Urothelium cell line (cell line): Measurements from ENCODE around the gene GIPC1.
"Not testable (repeated sequence)": the region's sequence is repeated elsewhere in the genome, so short reads cannot be mapped to it uniquely, and the experiment has no call there.

Experiments
- DNase-seq: peaks from one replicate; pipeline ENCODE4 v3.0.0; 2011; ENCODE audit warnings: low spot score, mixed read lengths
- FAIRE-seq: peaks from 2 replicates; lab custom pipeline; 2011; peaks lifted over from hg19 to GRCh38; lab: Jason Lieb, UNC

GIPC1 gene

GRCh38 chr19:14496029-14496833 lies at the start of gene GIPC1:
TSS of gene GIPC1 (minus strand) at chr19:14496127. CDS start at chr19:14482976, 13,151 bp downstream.
- peak; percentile 97 for DNase-seq
- FAIRE-seq: no peak

DNA sequence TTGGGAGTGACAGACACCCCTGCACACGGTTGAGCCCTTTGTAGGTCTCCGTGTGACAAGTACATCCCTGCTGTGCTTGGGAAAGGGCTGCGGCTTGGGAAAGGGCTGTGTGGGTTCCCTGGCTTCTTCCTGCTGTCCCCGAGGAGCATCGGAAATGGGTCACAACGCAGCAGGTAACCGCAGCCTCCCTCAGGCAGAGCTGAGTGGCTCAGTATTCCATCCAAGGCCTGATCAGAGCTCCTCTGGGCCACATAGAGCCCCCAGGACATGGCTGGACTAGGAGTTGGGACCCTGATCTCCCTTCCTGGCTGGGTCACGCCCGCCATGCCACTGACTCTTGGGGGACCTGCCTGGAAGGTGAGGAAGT lies 49.8 kb upstream of the GIPC1 start:
- FAIRE-seq (no peak), DNase-seq (no peak)

- DNase-seq: no peak
- FAIRE-seq: no peak
Measured at GRCh38 chr19:14544977-14545715, 49.2 kb upstream of the GIPC1 start.

DNA sequence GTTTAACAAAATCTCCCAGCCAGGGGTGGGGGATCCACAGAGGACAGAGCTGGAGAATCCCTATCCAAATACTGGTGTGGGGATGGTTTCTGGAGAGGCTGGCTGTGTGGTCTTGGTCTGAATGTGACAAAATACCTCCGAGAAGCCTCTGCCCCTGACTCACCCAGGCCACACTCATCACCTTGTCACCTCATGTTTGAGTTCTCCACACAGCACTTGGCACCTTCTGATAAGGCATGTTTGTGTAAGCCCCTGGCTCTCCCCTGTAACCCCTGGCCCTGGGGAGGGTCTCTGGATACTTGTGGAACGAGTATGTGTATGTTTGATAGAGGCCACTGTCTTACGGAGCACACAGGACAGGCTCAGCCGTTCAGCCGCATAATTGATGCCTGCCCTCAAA lies 48.1 kb upstream of the GIPC1 start:
- no peak for FAIRE-seq

GRCh38 chr19:14542711-14543328 lies 46.9 kb upstream of the GIPC1 start:
- FAIRE-seq (no peak), DNase-seq (no peak)

More for the DNA sequence above, 48.1 kb upstream of the GIPC1 start:
- no peak for DNase-seq

DNA sequence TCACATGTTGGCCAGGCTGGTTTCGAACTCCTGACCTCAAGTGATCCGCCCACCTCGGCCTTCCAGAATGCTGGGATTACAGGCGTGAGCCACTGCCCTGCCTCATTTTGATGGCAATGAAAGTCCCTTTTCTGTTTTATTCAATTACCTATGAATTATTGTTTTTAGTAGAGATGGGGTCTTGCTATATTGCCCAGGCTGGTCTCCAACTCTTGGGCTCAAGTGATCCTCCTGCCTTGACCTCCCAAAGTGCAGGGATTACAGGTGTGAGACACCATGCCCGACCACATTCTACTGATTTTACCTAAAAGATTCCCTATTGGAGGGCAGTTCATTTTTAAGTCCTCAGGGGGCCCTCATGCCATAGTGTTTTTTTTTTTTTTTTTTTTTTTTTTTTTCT lies 46.1 kb upstream of the GIPC1 start:
- not testable (repeated sequence) for DNase-seq, FAIRE-seq

- DNase-seq (no peak), FAIRE-seq (no peak)
Measured at GRCh38 chr19:14540741-14541525, 45.0 kb upstream of the GIPC1 start.

- peak; percentile 51 for DNase-seq
- FAIRE-seq: no peak
Measured at GRCh38 chr19:14536926-14537692, 41.2 kb upstream of the GIPC1 start.

- no peak for DNase-seq
- no peak for FAIRE-seq
Measured at GRCh38 chr19:14533450-14533849, 37.5 kb upstream of the GIPC1 start.

DNA sequence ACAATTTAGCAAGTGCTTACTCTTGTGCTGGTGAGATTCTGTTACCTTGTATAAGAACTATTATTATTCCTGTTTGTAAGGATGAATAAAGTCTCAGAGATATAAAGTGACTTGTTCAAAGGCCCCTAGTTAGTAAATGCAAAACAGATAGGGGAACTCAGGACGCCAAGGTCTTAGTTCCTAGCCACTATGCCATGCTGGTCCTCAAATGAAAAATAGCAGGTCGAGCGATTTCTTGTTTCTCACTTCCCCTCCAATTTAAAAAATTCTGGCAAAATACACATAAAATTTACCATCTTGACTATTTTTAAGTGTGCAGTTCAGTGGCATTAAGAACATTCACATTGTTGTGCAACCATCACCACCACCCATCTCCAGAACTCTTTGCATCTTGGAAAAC lies 34.6 kb upstream of the GIPC1 start:
- no peak for FAIRE-seq
- no peak for DNase-seq

- DNase-seq: no peak
- no peak for FAIRE-seq
Measured at GRCh38 chr19:14530005-14530348, 34.0 kb upstream of the GIPC1 start.

GRCh38 chr19:14529254-14530004 lies 33.5 kb upstream of the GIPC1 start, which contains the start of gene TECR:
TSS of gene TECR (plus strand) at chr19:14529594. CDS start at chr19:14529697, 103 bp downstream.
- FAIRE-seq (no peak), DNase-seq (peak; percentile 95)

- no peak for FAIRE-seq
- no peak for DNase-seq
Measured at GRCh38 chr19:14528419-14529253, 32.7 kb upstream of the GIPC1 start.

- FAIRE-seq: no peak
Measured at GRCh38 chr19:14526423-14526822, 30.5 kb upstream of the GIPC1 start.

DNA sequence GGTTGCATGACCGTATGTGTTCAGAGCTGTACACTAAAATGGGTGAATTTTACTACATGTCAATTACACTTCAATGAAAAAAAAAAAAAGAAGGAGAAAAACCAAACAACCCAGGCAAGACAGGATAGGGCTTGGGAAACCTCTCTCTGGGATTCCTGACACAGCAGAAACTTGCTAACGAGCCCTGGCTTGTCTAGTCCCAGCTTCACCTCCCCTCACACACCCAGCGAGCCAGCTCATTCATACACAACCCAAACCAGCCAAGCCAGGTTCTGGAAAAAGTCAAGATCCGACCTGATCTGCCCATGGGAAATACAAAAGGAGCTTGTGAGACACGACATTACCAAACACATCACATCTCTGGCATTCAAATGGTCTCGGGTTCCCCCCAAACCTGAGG lies 29.8 kb upstream of the GIPC1 start:
- FAIRE-seq (no peak), DNase-seq (no peak)

More at GRCh38 chr19:14526423-14526822, 30.5 kb upstream of the GIPC1 start:
- no peak for DNase-seq

DNA sequence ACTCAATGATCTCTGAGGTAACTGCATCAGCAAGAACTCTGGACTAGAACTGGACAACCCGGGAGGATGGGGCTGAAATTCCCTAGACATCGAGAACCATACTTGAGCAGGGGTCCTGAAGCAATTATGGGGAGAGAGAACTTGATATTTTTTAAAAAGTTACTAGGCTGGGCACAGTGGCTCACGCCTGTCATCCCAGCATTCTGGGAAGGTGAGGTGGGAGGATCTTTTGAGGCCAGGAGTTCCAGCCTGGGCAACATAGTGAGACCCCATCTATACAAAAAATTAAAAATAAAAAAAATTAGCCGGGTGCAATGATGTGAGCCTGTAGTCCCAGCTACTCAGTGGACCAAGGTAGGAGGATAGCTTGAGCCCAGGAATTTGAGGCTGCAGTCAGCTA lies 24.6 kb upstream of the GIPC1 start:
- FAIRE-seq (no peak), DNase-seq (no peak)

DNA sequence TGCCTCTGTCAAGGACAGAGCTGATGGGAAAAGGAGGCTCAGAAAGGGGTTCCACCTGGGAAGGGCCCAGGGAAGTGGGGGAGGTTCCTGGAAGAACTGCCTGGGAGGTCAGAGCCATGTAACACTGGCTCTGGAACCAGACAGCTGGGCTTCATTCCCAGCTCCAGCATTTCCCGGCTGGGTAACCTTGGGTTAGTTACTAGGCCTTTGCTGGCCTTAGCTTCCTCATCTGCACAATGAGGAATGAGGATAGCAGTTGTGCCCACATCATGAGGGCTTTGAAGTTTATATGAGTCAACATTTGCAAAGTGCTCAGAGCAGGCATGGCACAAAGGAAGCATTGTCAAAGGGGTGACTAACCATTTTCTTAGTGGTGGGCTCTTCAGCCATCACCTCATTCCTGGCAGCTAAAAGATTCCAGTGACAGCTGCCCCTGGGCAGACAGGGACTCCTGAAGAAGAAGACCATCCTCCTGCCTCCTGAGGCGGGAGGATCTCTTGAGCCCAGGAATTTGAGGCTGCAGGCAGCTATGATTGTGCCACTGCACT lies 24.0 kb upstream of the GIPC1 start:
- DNase-seq (peak; percentile 73), FAIRE-seq (no peak)

DNA sequence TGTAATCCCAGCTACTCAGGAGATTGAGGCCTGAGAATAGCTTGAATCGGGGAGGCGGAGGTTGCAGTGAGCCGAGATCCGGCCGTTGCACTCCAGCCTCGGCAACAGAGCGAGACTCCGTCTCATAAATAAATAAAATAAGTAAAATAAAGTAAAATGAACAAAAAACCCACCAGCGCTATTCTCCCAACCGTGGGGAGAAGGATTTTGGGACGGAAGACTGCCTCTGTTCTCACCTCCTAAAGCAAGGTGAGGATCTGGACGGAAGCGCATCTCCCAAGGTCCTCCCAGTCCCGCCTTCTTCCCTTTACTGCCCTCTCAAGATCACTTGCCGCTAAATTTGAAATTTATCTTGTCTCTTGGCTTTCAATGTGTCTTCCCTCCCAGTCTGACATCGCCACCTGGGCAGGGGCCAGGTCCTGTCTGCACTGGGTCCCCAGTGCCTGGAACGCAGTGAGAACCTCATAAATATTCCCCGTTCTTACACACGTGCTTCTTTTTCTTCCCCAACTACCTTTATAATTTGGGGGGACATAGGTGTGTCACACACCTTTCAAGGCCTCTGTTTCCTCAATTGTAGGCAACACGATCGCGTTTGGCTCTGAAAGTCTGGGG lies 23.4 kb upstream of the GIPC1 start:
- no peak for FAIRE-seq
- no peak for DNase-seq
